ENCODE results near the gene SCAF8.
"Not testable (repeated sequence)": the region's sequence is repeated elsewhere in the genome, so short reads cannot be mapped to it uniquely, and the experiment has no call there.

The SCAF8 gene

GRCh38 chr6:154754152-154754551 lies 20.9 kb downstream of the SCAF8 start:
- Histone ChIP-seq H3K36me3 (ENCODE audit: control insufficient read depth, insufficient read depth, low read length) (peaks cover 6% of the 10 kb centered on the region), H3K4me3 (ENCODE audit: extremely low read depth, insufficient read depth, low read length, poor library complexity, severe bottlenecking) (no peak overlapping the region), H3K4me1 (ENCODE audit: control insufficient read depth, insufficient read depth, low read length, poor library complexity, severe bottlenecking) (peaks cover 3% of the 10 kb centered on the region), H3K27ac (ENCODE audit: low read depth, low read length, severe bottlenecking) (no peak overlapping the region), H3K9me3 (ENCODE audit: control insufficient read depth, low read length) (no peaks in the 10 kb centered on the region)
- WGBS, 2 experiments (ENCODE audit: insufficient coverage in 2 of 2), result no CpG with 5 or more reads among the region's 4 CpGs

GRCh38 chr6:154757352-154758050 lies 24.3 kb downstream of the SCAF8 start:
- Histone ChIP-seq H3K4me1 (ENCODE audit: control insufficient read depth, insufficient read depth, low read length, poor library complexity, severe bottlenecking) (peaks cover 3% of the 10 kb centered on the region), H3K36me3 (ENCODE audit: control insufficient read depth, insufficient read depth, low read length) (peaks cover 12% of the 10 kb centered on the region), H3K27ac (ENCODE audit: low read depth, low read length, severe bottlenecking) (no peak overlapping the region), H3K4me3 (ENCODE audit: extremely low read depth, insufficient read depth, low read length, poor library complexity, severe bottlenecking) (no peak overlapping the region), H3K9me3 (ENCODE audit: control insufficient read depth, low read length) (no peaks in the 10 kb centered on the region)
- 100% methylated on average over 1 to 2 of the region's 3 CpGs for WGBS, 2 experiments (ENCODE audit: insufficient coverage in 2 of 2)

- peaks cover 3% of the 10 kb centered on the region for H3K4me1 ChIP-seq (ENCODE audit: control insufficient read depth, insufficient read depth, low read length, poor library complexity, severe bottlenecking)
- H3K27ac ChIP-seq (ENCODE audit: low read depth, low read length, severe bottlenecking), result no peak overlapping the region
- no peaks in the 10 kb centered on the region for H3K9me3 ChIP-seq (ENCODE audit: control insufficient read depth, low read length)
- WGBS, 2 experiments (ENCODE audit: insufficient coverage in 2 of 2), result 92 to 94% methylated on average over 4 to 5 of the region's 6 CpGs
- peaks cover 12% of the 10 kb centered on the region for H3K36me3 ChIP-seq (ENCODE audit: control insufficient read depth, insufficient read depth, low read length)
- no peak overlapping the region for H3K4me3 ChIP-seq (ENCODE audit: extremely low read depth, insufficient read depth, low read length, poor library complexity, severe bottlenecking)
These were observed 24.9 kb downstream of the SCAF8 start for GRCh38 chr6:154758125-154758524.

GRCh38 chr6:154763650-154764049 lies 30.4 kb downstream of the SCAF8 start:
- H3K4me3 ChIP-seq (ENCODE audit: extremely low read depth, insufficient read depth, low read length, poor library complexity, severe bottlenecking), result no peak overlapping the region
- WGBS, 2 experiments (ENCODE audit: insufficient coverage in 2 of 2), result 91 to 100% methylated on average over 1 of the region's 1 CpG
- no peak overlapping the region for H3K27ac ChIP-seq (ENCODE audit: low read depth, low read length, severe bottlenecking)
- no peaks in the 10 kb centered on the region for H3K9me3 ChIP-seq (ENCODE audit: control insufficient read depth, low read length)
- H3K36me3 ChIP-seq (ENCODE audit: control insufficient read depth, insufficient read depth, low read length), result peaks cover 20% of the 10 kb centered on the region
- no peaks in the 10 kb centered on the region for H3K4me1 ChIP-seq (ENCODE audit: control insufficient read depth, insufficient read depth, low read length, poor library complexity, severe bottlenecking)

DNA sequence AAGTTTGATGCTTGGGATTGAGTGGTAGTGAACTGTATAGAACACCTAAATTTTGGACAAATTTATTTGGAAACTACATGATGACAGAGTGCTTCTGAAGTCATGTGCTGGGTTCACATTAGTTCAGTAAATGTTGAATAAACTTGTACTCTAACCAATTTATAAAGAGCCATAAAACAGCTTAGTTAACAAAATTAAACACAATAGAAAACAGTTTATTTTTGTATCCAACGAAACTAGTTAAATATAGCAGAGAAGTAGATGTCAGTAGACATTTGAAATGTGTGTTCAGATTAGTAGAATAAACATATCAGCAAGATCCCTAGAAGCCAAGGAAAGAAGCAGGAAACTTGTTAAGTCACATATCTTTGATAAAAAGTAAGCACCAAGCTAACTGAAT lies 32.1 kb downstream of the SCAF8 start:
- H3K9me3 ChIP-seq (ENCODE audit: control insufficient read depth, low read length), result no peaks in the 10 kb centered on the region
- WGBS, 2 experiments (ENCODE audit: insufficient coverage in 2 of 2), result no CpG with 5 or more reads among the region's 1 CpG
- H3K4me3 ChIP-seq (ENCODE audit: extremely low read depth, insufficient read depth, low read length, poor library complexity, severe bottlenecking), result no peak overlapping the region
- H3K4me1 ChIP-seq (ENCODE audit: control insufficient read depth, insufficient read depth, low read length, poor library complexity, severe bottlenecking), result no peaks in the 10 kb centered on the region
- H3K36me3 ChIP-seq (ENCODE audit: control insufficient read depth, insufficient read depth, low read length), result peaks cover 20% of the 10 kb centered on the region
- H3K27ac ChIP-seq (ENCODE audit: low read depth, low read length, severe bottlenecking), result no peak overlapping the region

- no peaks in the 10 kb centered on the region for H3K4me1 ChIP-seq (ENCODE audit: control insufficient read depth, insufficient read depth, low read length, poor library complexity, severe bottlenecking)
- WGBS, 2 experiments (ENCODE audit: insufficient coverage in 2 of 2), result 100% methylated on average over 1 to 2 of the region's 3 CpGs
These were observed 33.1 kb downstream of the SCAF8 start for GRCh38 chr6:154766288-154766687.

GRCh38 chr6:154767003-154767723 lies 33.9 kb downstream of the SCAF8 start:
- H3K4me1 ChIP-seq (ENCODE audit: control insufficient read depth, insufficient read depth, low read length, poor library complexity, severe bottlenecking), result no peaks in the 10 kb centered on the region
- WGBS, 2 experiments (ENCODE audit: insufficient coverage in 2 of 2), result 100% methylated on average over 1 of the region's 3 CpGs; no CpG with 5 or more reads in 1 of the 2 experiments

More at GRCh38 chr6:154766288-154766687, 33.1 kb downstream of the SCAF8 start:
- H3K36me3 ChIP-seq (ENCODE audit: control insufficient read depth, insufficient read depth, low read length), result peaks cover 13% of the 10 kb centered on the region
- no peaks in the 10 kb centered on the region for H3K9me3 ChIP-seq (ENCODE audit: control insufficient read depth, low read length)
- no peak overlapping the region for H3K27ac ChIP-seq (ENCODE audit: low read depth, low read length, severe bottlenecking)
- H3K4me3 ChIP-seq (ENCODE audit: extremely low read depth, insufficient read depth, low read length, poor library complexity, severe bottlenecking), result no peak overlapping the region

DNA sequence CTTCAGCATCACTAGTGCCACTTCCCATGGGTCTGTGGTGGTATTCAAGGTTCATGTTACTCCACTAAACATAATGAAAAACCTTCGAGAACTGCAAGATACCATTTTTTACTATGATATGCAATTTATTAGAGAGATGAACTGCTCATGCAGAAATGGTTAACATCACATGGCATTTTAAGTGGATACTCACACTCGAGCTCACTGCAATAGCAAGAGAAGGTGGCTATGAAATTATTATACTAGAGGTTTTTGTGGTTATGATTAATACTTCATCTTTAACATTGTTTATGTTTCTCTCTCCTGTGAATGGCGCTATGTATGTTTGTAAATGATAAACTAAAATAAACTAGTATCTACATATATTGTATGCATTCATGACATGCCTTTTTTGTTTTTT lies 35.1 kb downstream of the SCAF8 start:
- no peak overlapping the region for H3K4me3 ChIP-seq (ENCODE audit: extremely low read depth, insufficient read depth, low read length, poor library complexity, severe bottlenecking)
- no peak overlapping the region for H3K27ac ChIP-seq (ENCODE audit: low read depth, low read length, severe bottlenecking)
- H3K36me3 ChIP-seq (ENCODE audit: control insufficient read depth, insufficient read depth, low read length), result peaks cover 11% of the 10 kb centered on the region
- no CpG with 5 or more reads among the region's 3 CpGs for WGBS, 2 experiments (ENCODE audit: insufficient coverage in 2 of 2)
- no peaks in the 10 kb centered on the region for H3K4me1 ChIP-seq (ENCODE audit: control insufficient read depth, insufficient read depth, low read length, poor library complexity, severe bottlenecking)
- no peaks in the 10 kb centered on the region for H3K9me3 ChIP-seq (ENCODE audit: control insufficient read depth, low read length)

More at GRCh38 chr6:154767003-154767723, 33.9 kb downstream of the SCAF8 start:
- H3K27ac ChIP-seq (ENCODE audit: low read depth, low read length, severe bottlenecking), result no peak overlapping the region
- no peak overlapping the region for H3K4me3 ChIP-seq (ENCODE audit: extremely low read depth, insufficient read depth, low read length, poor library complexity, severe bottlenecking)
- no peaks in the 10 kb centered on the region for H3K9me3 ChIP-seq (ENCODE audit: control insufficient read depth, low read length)
- peaks cover 11% of the 10 kb centered on the region for H3K36me3 ChIP-seq (ENCODE audit: control insufficient read depth, insufficient read depth, low read length)

DNA sequence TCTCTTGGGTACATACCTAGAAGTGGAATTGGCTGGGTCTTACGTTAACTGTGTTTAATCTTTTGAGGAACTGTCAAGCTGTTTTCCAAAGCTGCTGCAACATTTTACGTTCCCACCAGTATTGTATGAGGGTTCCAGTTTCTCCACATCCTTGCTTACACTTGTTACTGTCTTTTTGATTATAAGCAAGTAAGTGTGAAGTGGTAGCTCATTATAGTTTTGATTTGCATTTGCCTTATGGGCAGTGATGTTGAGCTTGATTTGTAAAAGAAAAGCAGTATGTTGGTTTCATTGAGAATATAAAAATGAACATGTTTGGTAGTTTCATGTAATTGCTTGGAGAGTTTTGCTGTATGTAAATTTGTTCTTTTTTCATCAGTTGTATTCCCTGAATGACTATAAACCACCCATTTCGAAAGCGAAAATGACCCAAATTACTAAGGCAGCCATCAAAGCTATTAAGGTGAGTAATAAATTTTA lies 40.4 kb downstream of the SCAF8 start:
- Histone ChIP-seq H3K4me3 (ENCODE audit: extremely low read depth, insufficient read depth, low read length, poor library complexity, severe bottlenecking) (no peak overlapping the region), H3K36me3 (ENCODE audit: control insufficient read depth, insufficient read depth, low read length) (peaks cover 12% of the 10 kb centered on the region), H3K9me3 (ENCODE audit: control insufficient read depth, low read length) (no peaks in the 10 kb centered on the region), H3K4me1 (ENCODE audit: control insufficient read depth, insufficient read depth, low read length, poor library complexity, severe bottlenecking) (no peaks in the 10 kb centered on the region), H3K27ac (ENCODE audit: low read depth, low read length, severe bottlenecking) (no peak overlapping the region)
- 100% methylated on average over 1 of the region's 4 CpGs for WGBS, 2 experiments (ENCODE audit: insufficient coverage in 2 of 2)

- H3K4me3 ChIP-seq (ENCODE audit: extremely low read depth, insufficient read depth, low read length, poor library complexity, severe bottlenecking); H3K9me3 ChIP-seq (ENCODE audit: control insufficient read depth, low read length); H3K4me1 ChIP-seq (ENCODE audit: control insufficient read depth, insufficient read depth, low read length, poor library complexity, severe bottlenecking); H3K27ac ChIP-seq (ENCODE audit: low read depth, low read length, severe bottlenecking): not testable (repeated sequence)
- WGBS, 2 experiments (ENCODE audit: insufficient coverage in 2 of 2), result 100% methylated on average over 4 of the region's 5 CpGs; no CpG with 5 or more reads in 1 of the 2 experiments
- H3K36me3 ChIP-seq (ENCODE audit: control insufficient read depth, insufficient read depth, low read length), result peaks cover 29% of the 10 kb centered on the region
These were observed 45.9 kb downstream of the SCAF8 start for GRCh38 chr6:154779157-154779556.

- Histone ChIP-seq H3K27ac (ENCODE audit: low read depth, low read length, severe bottlenecking) (no peak overlapping the region), H3K36me3 (ENCODE audit: control insufficient read depth, insufficient read depth, low read length) (peaks cover 34% of the 10 kb centered on the region), H3K9me3 (ENCODE audit: control insufficient read depth, low read length) (no peaks in the 10 kb centered on the region), H3K4me3 (ENCODE audit: extremely low read depth, insufficient read depth, low read length, poor library complexity, severe bottlenecking) (no peak overlapping the region), H3K4me1 (ENCODE audit: control insufficient read depth, insufficient read depth, low read length, poor library complexity, severe bottlenecking) (no peaks in the 10 kb centered on the region)
- 80 to 100% methylated on average over 1 to 2 of the region's 4 CpGs for WGBS, 2 experiments (ENCODE audit: insufficient coverage in 2 of 2)
These were observed 49.0 kb downstream of the SCAF8 start for GRCh38 chr6:154782193-154782592.
